K562 (cell line): ENCODE data around the gene SRP72. TPM values are rescaled to one million over a fixed set of nuclear protein-coding genes. Genes with fewer than 3 reads are reported as not detected.

Experiments
- ATF3 ChIP-seq, 2 experiments: fragments of 450-650 bp in 1 of 2; sonication (generic) in 1 of 2; formaldehyde crosslinking in 1 of 2; IDR thresholded peaks in 1 of 2; conservative IDR thresholded peaks in 1 of 2; 2 replicates each; pipeline versions ENCODE4 v1.6.1 to v1.8.1; 2016 to 2023; ENCODE audit warnings: mild to moderate bottlenecking in 2 of 2, moderate library complexity in 2 of 2, inconsistent platforms in 1 of 2, missing genetic modification reagents in 1 of 2
- BACH1 ChIP-seq: fragments of 200-800 bp; sonication (Bioruptor generic); IDR thresholded peaks from 2 replicates; pipeline ENCODE4 v1.6.1; 2016; ENCODE audit warnings: missing genetic modification characterization, missing compliant biosample characterization
- BHLHE40 ChIP-seq: IDR thresholded peaks from 2 replicates; pipeline ENCODE4 v1.6.1; 2011; ENCODE audit warnings: low read length, improper control_type of control experiment
- CBFA2T3 ChIP-seq: fragments of 450-650 bp; IDR thresholded peaks from 2 replicates; pipeline ENCODE4 v1.6.1; 2017
- CC2D1A ChIP-seq: fragments of 450-650 bp; IDR thresholded peaks from 2 replicates; pipeline ENCODE4 v1.6.1; 2017; ENCODE audit warnings: mild to moderate bottlenecking
- CREB3 ChIP-seq: fragments of 450-650 bp; conservative IDR thresholded peaks from 2 replicates; pipeline ENCODE4 v1.6.1; 2016; ENCODE audit warnings: missing genetic modification characterization, low read depth, mild to moderate bottlenecking, missing compliant biosample characterization, moderate library complexity
- ERF ChIP-seq: fragments of 450-650 bp; formaldehyde crosslinking; IDR thresholded peaks from 2 replicates; pipeline ENCODE4 v1.4.0; 2020; ENCODE audit warnings: mild to moderate bottlenecking, mixed read lengths
- FIP1L1 ChIP-seq: fragments of 200-400 bp; formaldehyde crosslinking; IDR thresholded peaks from 2 replicates; pipeline ENCODE4 v1.6.1; 2018; ENCODE audit warnings: mild to moderate bottlenecking, low read depth, low read length; ENCODE audit not compliant: poor library complexity, severe bottlenecking
- GMEB1 ChIP-seq: fragments of 250-450 bp; sonication (Bioruptor Pico); IDR thresholded peaks from 2 replicates; pipeline ENCODE4 v1.4.0; 2020; ENCODE audit warnings: mild to moderate bottlenecking
- HES1 ChIP-seq: fragments of 450-650 bp; IDR thresholded peaks from 2 replicates; pipeline ENCODE4 v1.6.1; 2016; ENCODE audit warnings: low read depth, mild to moderate bottlenecking, moderate library complexity
- KDM5B ChIP-seq: fragments of 200-600 bp; sonication (generic); IDR thresholded peaks from 2 replicates; pipeline ENCODE4 v1.6.1; 2012; ENCODE audit warnings: low read depth, mild to moderate bottlenecking, moderate library complexity, low read length, control low read depth, inconsistent platforms; ENCODE audit not compliant: insufficient replicate concordance
- LARP7 ChIP-seq: fragments of 450-650 bp; IDR thresholded peaks from 2 replicates; pipeline ENCODE4 v1.6.1; 2016
- MEF2A ChIP-seq: IDR thresholded peaks from 2 replicates; pipeline ENCODE4 v1.6.1; 2011; ENCODE audit warnings: low read depth, mild to moderate bottlenecking, low read length, moderate library complexity; ENCODE audit not compliant: control insufficient read depth
- MTF1 ChIP-seq: fragments of 250-450 bp; sonication (Bioruptor Pico); IDR thresholded peaks from 2 replicates; pipeline ENCODE4 v1.9.0; 2021; ENCODE audit warnings: moderate library complexity, mild to moderate bottlenecking, inconsistent platforms, borderline replicate concordance
- PKNOX1 ChIP-seq: fragments of 450-650 bp; IDR thresholded peaks from 2 replicates; pipeline ENCODE4 v1.6.1; 2016
- POLR2A ChIP-seq: fragments of 450-650 bp; conservative IDR thresholded peaks from 2 replicates; pipeline ENCODE4 v1.6.1; 2016
- RBM25 ChIP-seq: fragments of 200-400 bp; formaldehyde crosslinking; IDR thresholded peaks from 2 replicates; pipeline ENCODE4 v1.6.1; 2018; ENCODE audit warnings: low read length, low read depth, moderate library complexity; ENCODE audit not compliant: severe bottlenecking
- RBM34 ChIP-seq: fragments of 200-400 bp; formaldehyde crosslinking; IDR thresholded peaks from 2 replicates; pipeline ENCODE4 v1.6.1; 2018; ENCODE audit warnings: low read length, borderline replicate concordance; ENCODE audit not compliant: insufficient read depth
- SMAD2 ChIP-seq: fragments of 150-350 bp; IDR thresholded peaks from 2 replicates; pipeline ENCODE4 v1.6.1; 2014; ENCODE audit warnings: low read depth, mild to moderate bottlenecking, low read length
- TCF3 ChIP-seq: sonication (generic); formaldehyde crosslinking; IDR thresholded peaks from 2 replicates; pipeline ENCODE4 v1.4.0; 2020; ENCODE audit warnings: mild to moderate bottlenecking, missing genetic modification reagents
- ZNF507 ChIP-seq: conservative IDR thresholded peaks from 2 replicates; pipeline ENCODE4 v1.6.1; 2017; ENCODE audit warnings: missing genetic modification characterization, missing compliant biosample characterization
- ZNF561 ChIP-seq: fragments of 450-650 bp; formaldehyde crosslinking; conservative IDR thresholded peaks from 2 replicates; pipeline ENCODE4 v1.4.0; 2020; ENCODE audit warnings: mild to moderate bottlenecking, moderate library complexity
- ZNF644 ChIP-seq: fragments of 200-800 bp; sonication (Bioruptor generic); IDR thresholded peaks from 2 replicates; pipeline ENCODE4 v1.6.1; 2016; ENCODE audit warnings: low read depth, missing genetic modification characterization, missing compliant biosample characterization
- ZNF696 ChIP-seq: fragments of 250-450 bp; sonication (Bioruptor Pico); conservative IDR thresholded peaks from 2 replicates; pipeline ENCODE4 v1.4.0; 2020; ENCODE audit warnings: mild to moderate bottlenecking, moderate library complexity
- polyA plus RNA-seq, 8 experiments: library from polyadenylated mRNA; depleted of rRNA in 4 of 8; stranded (reverse) in 5 of 8; unstranded in 3 of 8; fragments of >200 nt; fragmentation: Nextera tagmentation in 2 of 8; fragmentation: Illumina TruSeq in 1 of 8; extraction: Ambion mirVana in 2 of 8; extraction: Trizol in 1 of 8; gene quantifications; 2 replicates each; pipeline versions ENCODE4 v1.2.1 to v1.2.3, GENCODE V29; 2011 to 2014; ENCODE audit warnings: inconsistent platforms in 1 of 8, missing spikeins in 1 of 8
- total RNA-seq, 7 experiments: library from RNA; depleted of rRNA in 6 of 7; stranded (reverse); fragments of >200 nt in 6 of 7; fragmentation: Illumina TruSeq in 2 of 7; extraction: Trizol in 2 of 7; gene quantifications; 2 replicates each; pipeline versions ENCODE4 v1.2.1 to v1.2.3, GENCODE V29; 2011 to 2021; ENCODE audit warnings: low replicate concordance in 1 of 7

Gene SRP72
- total and polyA plus RNA-seq, 9 of the 15 experiments (the other 6 are each of a cell fraction or from before 2014, with no cell fraction given), result 124 to 341 (median 202) TPM

DNA sequence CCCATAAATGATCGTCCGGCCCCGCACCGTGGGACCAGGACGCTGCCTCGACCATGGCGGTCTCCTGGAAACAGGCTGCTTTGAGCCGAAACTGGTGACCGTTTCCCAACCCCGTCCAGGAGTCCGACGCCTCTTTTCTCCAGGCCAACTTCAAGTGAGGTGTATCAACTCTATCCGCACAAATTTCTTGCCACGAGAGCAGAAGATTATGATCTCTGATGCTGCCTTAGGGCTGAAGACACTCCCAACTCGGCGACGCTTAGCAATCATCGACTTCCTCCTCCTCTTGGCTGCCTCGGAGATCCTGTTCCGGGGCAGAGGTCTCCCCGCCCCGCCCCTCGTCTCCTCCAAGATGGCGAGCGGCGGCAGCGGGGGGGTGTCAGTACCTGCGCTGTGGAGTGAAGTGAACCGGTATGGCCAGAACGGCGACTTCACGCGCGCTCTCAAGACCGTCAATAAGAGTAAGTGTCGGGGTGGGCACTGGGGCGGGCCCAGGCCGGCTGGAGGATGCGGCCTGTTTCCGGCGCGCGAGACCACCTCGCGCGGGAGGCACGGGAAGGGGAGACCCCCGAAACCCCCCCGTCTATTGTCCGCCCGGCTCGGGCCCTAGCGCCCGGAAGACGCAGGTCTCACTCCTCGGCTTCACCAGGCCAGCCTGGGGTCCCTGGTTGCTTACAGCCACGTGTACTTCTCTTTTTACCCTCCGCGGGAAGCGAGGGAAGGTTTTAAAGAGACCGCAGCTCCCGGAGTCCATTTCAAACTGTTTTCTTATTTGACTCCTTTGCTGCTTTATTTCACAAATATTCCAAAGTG lies at the start of gene SRP72 (continued):
- TF ChIP-seq MEF2A, result no peak
- TF ChIP-seq ZNF507, result no peak
- TF ChIP-seq CREB3 (tag), result no peak
- TF ChIP-seq RBM34, result no peak
- peak; percentile 59 for TF ChIP-seq PKNOX1
- TF ChIP-seq MTF1 (CRISPR knock-in tag), result no peak
- TF ChIP-seq ZNF644 (tag), result no peak
- TF ChIP-seq TCF3 (CRISPR knock-in tag), result no peak
- TF ChIP-seq BACH1 (tag), result no peak
- TF ChIP-seq RBM25, result no peak
- no peak for TF ChIP-seq ERF
- TF ChIP-seq LARP7, result no peak
- peak; percentile 89 for TF ChIP-seq KDM5B
- TF ChIP-seq HES1, result no peak; the same call in 1 of the 2 replicates
- TF ChIP-seq GMEB1 (CRISPR knock-in tag), result no peak
- peak; percentile 96 for TF ChIP-seq POLR2A
- TF ChIP-seq BHLHE40, result peak; percentile 67
- TF ChIP-seq ZNF696 (CRISPR knock-in tag), result no peak
- no peak for TF ChIP-seq SMAD2
- TF ChIP-seq ZNF561 (CRISPR knock-in tag), result no peak
- TF ChIP-seq FIP1L1, result no peak
- TF ChIP-seq CBFA2T3, result no peak
- TF ChIP-seq CC2D1A, result peak; percentile 18; the same call in 1 of the 2 replicates
- no peak for TF ChIP-seq ATF3 (IDR thresholded peaks at IDR 0.05)
- peak; percentile 68; the same call in 1 of the 2 replicates for TF ChIP-seq ATF3 (CRISPR knock-in tag; conservative IDR thresholded peaks at IDR 0.05)
